GM21360 (cell line): ENCODE results near the gene TMEM43.

Experiments used
- ATAC-seq: cut with Tn5 transposase; IDR thresholded peaks from one replicate; pipeline ENCODE4 v1.9.1; 2021; ENCODE audit warnings: mild to moderate bottlenecking, moderate library complexity; ENCODE audit not compliant: unreplicated experiment

TMEM43 gene

DNA sequence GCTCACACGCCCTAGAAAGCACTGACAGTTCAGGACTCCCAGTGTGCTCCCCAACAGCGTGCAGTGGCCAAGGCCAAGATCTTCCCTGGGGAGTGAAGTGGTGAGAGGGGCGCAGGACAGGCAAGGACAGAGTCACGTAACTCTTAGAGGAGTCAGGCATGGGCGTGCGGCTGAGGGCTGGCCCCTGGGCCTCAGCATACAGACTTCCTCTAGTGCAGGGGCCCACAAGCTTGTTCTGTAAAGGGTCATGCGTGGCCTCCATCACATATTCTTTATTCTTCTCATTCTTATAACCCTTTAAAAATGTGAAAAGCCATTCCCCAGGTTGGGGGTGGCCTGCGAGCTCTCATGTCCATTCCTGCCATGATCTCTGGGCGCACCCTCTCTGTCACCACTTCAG is 25.2 kb downstream of the TMEM43 start:
- ATAC-seq: no peak

DNA sequence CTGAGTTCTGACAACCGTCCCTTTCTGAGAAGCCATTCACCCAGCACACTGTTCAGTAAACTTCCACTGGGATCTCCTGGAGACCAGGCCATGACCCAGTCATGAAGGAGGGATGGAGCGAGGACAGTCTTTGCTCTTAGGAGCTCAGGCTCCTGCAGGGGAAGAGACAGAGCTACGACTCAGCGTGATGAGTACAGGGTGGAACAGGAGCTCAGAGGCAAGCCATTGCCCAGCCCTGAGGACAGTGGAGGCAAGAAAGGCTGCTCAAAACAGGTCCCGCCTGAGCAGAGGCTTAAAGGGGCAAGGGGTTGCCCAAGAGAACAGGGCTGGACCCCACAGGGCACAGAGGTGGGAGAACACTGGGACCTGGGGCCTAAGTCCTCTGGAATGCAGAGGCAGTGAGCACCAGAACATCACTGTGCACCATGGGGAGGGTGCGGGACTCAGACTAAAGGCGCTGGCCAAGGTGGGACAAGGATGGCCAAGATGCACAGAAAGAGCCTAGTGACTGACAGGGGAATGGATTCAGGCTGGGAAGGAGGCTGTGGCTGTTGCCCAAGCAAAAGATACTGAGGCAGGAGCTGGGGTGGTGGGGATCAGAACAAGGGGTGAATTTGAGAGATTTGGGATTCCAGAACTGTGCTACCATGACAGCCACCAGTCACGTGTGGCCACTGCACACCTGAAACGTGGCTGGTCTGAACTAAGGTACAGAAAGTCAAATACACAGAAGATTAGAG is 25.8 kb downstream of the TMEM43 start:
- ATAC-seq: no peak

DNA sequence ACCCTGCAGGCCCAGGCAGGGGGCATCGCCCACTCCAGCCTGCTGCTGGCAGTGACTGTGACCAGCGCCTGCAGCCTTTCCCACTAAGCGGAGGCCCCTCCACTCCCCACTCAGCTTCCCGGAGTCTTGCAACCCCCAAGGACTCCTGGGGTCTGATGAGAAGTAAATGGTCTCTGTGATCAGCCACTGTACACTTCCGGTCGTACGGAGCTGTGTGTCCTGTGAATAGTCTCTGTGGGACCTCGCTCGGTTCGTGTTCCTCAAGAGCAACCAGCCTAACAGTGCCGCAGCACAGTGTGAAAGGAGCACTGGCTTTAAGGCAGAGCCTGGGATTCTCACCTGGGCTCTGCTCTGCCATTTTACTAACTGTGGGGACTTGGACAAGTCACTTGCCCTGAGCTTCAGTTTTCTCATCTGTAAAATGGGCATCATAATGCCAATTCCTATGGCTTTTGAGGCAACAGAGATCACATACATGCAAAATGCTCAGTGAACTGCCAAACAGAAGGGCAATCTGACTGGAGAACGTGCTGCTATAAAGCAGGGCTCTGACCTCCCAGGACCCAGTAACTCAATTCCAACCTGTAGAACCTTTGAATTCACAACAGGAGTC is 26.7 kb downstream of the TMEM43 start:
- no peak for ATAC-seq

DNA sequence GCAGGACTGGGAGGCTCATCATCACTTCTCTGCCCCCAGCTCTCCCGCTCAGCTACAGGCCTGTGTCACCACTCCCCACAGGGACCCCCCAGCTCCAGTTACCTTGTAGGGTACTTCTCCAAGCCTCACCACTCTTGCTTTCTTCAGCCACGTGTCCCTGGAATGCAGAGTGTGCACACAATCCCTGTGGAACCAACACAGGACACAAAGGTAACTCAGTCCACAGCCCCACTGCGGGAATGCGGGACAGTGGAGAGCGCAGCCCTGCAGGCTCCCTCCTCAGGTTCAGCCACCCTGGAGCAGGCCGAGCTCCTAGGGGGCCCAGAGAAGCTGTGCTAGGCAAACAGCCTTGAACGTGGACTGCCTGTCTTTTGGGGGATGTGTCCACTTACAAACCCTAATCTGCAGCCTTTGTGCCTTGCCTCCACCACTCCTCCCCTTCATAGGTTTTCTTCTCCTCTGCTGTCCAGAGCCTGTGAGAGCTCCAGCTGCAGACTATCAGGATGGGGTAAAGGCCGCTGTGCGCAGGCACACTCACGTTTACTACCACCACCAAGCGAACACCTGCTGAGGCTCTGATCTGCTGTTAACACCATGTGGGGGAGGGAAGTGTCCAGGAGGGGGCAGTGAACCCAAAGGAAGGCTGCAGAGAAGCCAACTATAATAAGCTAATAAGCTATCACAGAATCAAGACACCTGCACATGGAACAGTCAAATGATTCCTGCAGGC is 27.5 kb downstream of the TMEM43 start:
- no peak for ATAC-seq

DNA sequence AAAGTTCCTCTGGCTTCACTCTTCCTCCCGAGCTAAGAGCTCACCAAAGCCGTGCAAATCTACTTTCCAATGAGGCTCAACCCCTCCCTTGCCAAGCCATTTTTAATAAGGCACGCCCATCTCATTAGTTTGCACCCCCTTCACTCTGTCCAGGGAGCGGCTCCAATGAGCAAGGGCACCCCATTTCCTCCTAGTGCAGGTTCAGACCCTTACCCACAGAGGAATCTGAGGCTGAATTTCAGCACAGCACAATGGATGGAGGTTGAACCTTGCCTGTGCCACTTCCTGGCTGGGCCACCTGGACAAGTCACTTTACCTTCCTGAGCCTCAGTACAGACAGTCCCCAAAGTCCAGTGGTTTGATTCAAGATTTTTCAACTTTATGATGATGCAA is 28.1 kb downstream of the TMEM43 start:
- no peak for ATAC-seq

DNA sequence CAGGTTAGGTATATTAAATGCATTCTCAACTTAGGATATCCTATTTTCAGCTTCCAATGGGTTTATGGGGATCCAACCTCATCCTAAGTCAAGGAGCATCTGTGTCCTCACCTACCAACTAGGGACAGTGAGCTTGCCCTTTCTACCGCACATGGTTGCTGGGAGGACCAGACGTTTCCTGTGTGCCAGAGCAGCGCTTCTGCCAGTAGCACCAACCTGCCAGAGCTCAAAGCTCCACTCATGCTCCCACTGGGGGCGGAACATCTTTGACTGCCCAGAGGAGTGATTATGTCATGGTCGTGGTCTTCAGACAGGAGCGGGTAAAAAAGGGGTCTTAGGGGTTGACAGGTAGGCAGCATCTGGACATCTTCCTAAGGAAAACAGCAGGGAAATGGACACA is 28.8 kb downstream of the TMEM43 start:
- no peak for ATAC-seq

DNA sequence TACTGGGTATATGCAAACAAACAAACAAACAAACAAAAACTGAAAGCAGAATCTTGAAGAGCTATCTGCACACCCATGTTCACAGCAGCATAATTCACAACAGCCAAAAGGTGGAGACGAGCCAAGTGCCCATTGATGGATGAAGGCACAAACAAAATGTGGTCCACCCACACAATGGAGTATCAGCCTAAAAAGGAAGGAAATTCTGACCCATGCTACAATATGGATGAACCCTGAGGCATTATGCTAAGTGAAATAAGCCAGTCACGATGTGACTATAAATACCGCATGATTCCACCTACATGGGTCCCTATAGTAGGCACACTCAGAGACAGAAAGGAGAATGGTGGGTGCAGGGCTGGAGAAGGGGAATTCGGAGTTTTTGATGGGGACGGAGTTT is 29.4 kb downstream of the TMEM43 start:
- ATAC-seq: no peak

DNA sequence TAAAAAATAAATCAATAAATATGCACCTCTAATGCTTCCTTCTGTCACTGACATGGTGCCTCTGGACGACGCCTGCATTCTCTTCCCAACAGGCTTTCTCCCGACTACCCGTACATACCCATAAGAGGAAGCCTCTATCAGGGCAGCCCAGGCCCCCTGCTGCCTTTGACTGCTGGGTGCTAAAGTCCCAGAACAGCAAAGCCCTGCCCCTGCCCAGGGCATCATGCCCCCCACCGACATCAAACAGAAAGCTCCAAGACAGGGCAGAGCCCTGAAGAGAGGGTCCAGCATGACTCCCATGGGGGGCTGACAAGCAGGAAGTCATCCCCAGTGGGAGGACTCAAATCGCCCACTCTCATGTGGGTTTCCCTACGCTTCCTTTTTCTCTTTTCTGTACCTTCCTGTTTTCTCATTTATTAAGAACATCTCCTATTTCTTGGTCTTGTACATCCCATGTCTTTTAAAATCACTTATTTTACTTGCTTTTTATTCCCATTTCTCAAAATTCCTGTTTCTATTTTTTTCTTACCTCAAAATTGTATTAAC is 30.1 kb downstream of the TMEM43 start:
- ATAC-seq: no peak

DNA sequence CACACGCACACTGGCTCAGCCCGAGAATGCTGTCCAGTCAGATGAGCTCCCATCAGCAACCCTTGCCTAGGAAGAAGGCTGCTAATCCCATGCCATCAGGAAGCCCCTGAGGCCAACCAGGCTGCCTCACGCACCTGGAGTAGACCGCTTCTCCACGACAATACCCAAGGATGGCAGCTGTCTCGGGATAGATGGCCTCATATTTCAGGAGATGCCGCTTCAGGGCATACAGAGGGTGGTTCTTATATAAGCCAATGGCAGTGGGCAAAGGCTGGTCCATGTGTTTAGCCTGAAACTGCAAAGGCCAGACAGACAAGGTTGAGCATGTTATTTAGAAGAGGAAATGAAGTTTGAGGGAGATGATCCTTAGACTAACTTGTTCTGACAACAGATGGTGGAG is 31.3 kb downstream of the TMEM43 start:
- no peak for ATAC-seq

DNA sequence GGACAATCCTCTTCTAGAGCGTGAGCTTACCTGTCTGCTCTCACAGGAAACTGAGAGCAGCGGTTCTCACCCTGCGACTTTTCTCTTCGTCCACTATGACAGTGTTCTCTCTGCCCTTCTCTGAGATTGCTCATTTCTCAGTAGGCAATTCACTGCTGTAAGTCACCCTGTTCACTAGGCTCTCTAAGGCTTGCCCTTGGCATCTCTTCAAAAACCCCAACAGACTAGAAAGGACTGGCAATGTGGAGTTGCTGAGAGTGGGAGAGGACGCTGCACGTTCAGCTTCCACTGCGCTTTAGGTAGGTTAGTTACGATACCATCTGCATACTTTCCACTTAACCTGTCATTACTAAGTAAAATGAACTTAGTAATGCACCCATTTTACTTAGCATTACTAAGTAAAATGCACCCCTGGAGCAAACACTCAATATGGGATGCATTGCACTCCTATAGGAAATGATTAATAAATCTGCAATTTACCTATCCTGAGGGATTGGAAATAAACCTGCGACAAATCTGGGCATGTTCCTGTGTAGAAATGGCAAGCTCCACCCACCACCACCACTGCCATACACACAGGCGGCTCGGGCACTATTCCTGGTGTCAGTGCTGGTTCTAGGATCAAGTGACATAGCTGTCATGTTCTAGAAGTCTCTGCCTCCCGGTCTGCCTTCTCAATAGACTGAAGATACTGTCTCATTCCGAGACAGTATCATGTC is 32.1 kb downstream of the TMEM43 start:
- ATAC-seq: no peak

DNA sequence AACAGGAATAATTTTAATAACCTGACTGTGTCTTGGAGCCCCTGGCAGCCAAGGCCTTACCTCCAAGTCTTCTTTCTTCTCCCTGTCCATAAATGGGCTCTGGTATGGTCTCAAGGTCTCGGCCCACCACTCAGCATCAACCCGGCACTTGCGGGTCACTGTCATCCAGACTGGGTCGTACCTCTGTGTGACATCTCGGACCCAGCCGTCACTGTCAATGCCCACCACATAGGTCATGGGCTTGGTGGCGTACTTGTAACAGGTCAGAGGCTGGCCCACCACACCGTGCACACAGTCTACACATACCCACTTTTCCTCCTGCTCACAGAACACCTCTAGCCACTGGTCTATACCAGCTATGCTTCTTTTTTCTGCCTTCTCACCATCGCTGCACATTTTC is 33.1 kb downstream of the TMEM43 start:
- ATAC-seq: no peak

DNA sequence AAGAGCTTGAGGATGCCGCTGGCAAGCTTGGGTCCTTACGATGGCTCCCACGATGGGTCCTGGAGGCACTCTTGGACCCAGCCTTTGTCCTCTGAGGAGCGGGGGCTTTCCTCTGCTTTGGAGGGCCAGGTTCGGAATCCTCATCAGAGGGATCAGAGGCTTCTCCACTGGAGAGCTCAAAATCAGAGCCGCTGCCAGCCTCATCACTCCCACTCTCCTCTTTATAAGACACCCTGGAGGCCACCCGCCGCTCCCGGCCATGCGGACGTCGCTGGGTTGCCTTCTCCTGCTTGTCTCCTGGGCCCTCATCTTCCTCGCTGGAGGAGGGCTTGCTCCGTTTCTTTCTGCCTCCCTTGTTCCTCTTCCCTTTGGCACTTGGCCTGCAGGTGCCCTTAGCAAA is 33.5 kb downstream of the TMEM43 start:
- no peak for ATAC-seq

DNA sequence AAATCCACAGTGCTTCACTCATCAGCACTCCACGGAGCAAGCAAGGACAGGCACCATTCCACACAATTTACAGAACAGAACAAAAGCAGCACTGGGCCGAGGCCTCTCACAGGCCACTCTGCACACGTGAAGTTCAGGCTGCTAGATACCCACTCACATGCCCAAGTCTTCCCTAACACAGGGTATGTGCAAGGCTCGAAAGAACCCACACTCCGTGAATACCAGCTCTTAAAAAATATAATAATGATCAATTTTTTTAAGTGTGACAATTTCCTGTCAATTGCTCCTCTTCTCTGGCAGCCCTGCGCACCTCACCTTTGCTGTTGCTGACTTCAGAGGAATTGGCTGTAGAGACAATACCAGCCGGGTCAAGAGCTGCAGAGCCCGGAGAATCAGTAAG is 34.6 kb downstream of the TMEM43 start:
- no peak for ATAC-seq

DNA sequence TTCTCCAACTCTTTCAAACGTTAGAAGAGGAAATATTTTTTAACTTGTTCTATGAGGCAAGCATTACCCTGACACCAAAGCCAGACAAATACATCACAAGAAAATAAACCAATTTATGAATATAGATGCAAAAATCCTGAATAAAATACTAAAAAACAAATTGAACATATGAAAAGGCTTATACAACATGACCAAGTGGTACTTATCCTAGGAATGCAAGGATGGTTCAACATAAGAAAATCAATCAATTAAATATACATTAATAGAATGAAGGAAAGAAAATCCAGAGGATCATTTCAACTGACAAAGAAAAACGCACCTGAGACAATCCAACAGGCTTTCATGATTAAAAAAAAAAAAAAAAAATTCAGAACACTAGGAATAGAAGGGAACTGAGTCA is 36.4 kb downstream of the TMEM43 start:
- no peak for ATAC-seq

DNA sequence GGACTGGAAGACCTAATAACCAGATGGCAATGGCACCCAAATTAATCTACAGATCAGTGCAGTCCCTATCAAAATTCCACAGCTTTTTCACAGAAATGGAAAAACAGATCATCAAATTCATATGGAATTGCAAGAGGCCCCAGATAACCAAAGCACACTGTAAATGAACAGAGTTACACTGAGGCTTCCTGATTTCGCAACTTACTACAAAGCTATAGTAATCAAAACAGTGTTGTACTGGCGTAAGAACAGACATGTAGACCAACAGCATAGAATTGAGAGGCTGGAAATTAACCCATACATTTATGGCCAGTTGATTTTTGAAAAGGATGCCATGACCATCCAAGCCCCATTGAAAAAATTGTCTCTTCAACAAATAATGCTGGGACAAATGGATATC is 37.3 kb downstream of the TMEM43 start:
- ATAC-seq: no peak

DNA sequence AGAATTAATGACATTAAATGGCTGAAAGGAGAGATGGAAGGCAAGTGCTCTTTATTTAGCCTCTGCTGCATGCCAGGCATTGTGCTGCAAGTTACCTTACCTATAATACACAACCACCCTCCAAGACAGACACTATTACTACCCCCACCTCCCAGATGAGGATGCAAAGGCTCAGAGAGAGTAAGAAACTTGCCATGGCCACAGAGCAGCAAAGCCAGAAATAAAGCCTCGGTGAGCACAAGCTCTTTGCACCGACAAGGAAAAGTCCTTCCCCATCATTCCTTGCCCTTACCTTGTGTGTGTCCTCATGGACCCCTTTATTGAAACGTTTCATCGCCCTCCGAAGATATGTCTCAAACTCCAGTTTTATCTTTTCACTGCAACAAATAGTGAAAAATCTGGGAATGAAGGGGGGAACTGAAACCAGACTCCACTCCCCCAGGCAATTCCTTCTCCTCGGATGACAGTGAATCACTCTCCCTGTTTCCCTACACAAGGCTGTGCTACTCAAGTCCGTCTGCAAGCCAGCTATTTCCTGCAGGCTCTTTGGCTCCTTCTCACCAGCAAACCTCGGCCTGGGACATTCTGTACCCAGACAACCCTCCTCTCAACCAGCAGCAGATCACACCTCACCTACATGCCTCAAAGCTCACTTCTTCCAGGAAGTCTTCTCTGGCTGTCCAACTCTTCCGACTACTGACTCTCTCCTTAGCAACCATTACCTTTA is 42.2 kb downstream of the TMEM43 start:
- ATAC-seq: no peak

DNA sequence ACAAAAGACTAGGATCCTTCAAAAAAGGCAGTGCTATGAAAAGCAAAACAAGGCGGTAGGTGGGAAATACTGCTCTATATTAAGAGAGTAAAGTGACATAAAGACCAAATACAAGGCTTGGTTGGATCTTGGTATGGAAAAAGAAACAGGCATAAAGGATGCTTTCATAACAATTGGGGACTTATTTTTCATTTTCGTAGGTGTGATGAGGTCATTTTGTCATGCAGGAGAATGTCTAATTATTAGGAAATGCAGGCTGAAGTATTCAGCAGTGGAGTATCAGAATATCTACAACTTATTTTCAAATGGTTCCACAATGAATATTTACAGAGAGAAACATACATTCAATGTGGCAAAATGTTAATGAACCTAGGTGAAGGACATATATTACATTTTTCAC is 44.6 kb downstream of the TMEM43 start:
- no peak for ATAC-seq

DNA sequence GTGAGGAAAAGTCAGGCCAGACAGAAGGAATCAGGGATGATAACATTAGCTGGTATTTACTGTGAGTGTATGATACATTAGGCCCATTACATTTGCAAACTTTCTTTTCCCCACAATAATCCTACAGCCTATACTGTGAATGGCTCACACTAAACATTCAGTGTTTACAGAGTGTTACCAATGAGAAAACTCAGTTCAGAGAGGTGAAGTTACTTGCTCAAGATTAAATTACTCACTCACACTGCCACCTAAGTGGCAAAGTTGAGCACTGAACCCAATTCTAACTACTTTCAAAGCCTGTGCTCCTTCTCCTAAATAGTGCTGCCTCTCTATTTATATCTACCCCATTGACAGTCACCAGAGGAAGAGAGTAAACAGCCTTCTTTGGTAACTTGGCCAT is 45.0 kb downstream of the TMEM43 start:
- ATAC-seq: no peak

DNA sequence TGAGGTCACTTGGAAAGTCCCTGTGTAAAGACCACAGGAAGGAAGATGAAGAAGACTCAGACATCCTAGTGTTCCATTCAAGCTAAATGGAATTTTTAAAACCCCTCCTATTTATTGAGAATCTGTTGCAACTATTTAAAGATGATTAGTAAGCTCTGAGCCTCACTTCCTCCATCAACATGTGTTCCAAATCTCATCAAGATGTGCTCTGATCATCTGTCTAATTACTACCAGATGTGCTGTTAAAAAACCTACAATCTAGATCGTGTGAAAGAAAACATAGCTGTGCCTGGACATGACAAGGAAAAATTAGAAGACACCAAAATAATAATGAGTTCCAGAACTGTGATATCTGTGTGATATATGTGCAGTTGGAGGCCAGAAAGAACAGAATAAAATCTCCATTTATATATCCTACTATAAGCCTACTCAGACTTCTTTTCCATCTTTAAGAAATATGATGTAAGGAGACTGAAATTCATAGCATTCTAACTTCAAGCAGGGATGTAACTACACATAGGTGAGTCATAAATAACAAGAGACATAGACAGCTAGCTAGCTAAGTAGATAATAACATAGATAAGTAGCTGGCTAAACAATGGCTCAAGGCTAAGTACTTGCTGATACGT is 45.8 kb downstream of the TMEM43 start:
- no peak for ATAC-seq

DNA sequence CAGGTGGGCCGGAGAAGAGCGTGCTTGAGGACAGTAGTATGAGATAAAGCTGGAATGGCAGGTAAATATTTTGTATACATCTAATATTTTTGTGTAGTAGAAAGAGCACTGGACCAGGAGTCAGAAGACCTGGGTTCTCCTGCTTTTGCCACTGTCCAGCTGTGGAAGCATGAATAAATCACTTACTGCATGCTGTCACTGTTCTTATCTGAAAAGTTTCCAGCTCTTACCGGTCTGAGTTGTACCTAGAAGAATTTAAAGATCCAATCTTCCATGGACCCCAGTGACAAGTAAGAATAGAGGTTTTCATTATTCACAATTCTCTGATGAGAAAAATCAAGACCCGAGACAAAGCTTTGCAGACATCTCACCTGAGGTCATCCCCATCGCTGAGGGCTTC is 47.6 kb downstream of the TMEM43 start:
- no peak for ATAC-seq
